GM20000 (cell line): ENCODE data around the gene PKP4.

Experiments
- DNase-seq: peaks from one replicate; pipeline ENCODE4 v3.0.0; 2012; ENCODE audit warnings: low spot score
- TF ChIP-seq, protein P1 (sequence below): IDR thresholded peaks from 2 replicates; pipeline ENCODE4 v1.5.1; 2012; ENCODE audit warnings: mild to moderate bottlenecking, control low read depth; ENCODE audit errors: extremely low read depth, missing control alignments

PKP4 gene

DNA sequence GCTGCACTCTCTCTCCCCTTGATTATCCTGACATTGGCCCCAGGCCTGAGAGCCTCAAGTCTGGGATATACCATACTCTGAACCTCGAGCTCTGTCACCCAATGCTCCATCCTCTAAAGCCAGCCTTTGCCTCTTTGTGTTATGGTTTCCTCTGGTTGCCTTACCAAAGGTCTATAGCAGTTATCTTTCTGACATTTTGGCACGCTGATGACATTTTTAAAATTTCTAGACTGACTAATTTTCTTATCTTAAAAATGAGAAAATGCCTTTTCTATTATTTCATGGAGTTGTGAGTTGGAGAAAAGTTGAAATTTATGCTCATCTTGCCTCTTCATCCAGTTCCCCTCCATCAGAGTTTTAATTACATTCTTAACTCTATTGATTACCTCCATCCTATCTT is 62.7 kb downstream of the PKP4 start:
- DNase-seq: no peak
- TF ChIP-seq, protein P1, sequence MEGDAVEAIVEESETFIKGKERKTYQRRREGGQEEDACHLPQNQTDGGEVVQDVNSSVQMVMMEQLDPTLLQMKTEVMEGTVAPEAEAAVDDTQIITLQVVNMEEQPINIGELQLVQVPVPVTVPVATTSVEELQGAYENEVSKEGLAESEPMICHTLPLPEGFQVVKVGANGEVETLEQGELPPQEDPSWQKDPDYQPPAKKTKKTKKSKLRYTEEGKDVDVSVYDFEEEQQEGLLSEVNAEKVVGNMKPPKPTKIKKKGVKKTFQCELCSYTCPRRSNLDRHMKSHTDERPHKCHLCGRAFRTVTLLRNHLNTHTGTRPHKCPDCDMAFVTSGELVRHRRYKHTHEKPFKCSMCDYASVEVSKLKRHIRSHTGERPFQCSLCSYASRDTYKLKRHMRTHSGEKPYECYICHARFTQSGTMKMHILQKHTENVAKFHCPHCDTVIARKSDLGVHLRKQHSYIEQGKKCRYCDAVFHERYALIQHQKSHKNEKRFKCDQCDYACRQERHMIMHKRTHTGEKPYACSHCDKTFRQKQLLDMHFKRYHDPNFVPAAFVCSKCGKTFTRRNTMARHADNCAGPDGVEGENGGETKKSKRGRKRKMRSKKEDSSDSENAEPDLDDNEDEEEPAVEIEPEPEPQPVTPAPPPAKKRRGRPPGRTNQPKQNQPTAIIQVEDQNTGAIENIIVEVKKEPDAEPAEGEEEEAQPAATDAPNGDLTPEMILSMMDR: no peak

DNA sequence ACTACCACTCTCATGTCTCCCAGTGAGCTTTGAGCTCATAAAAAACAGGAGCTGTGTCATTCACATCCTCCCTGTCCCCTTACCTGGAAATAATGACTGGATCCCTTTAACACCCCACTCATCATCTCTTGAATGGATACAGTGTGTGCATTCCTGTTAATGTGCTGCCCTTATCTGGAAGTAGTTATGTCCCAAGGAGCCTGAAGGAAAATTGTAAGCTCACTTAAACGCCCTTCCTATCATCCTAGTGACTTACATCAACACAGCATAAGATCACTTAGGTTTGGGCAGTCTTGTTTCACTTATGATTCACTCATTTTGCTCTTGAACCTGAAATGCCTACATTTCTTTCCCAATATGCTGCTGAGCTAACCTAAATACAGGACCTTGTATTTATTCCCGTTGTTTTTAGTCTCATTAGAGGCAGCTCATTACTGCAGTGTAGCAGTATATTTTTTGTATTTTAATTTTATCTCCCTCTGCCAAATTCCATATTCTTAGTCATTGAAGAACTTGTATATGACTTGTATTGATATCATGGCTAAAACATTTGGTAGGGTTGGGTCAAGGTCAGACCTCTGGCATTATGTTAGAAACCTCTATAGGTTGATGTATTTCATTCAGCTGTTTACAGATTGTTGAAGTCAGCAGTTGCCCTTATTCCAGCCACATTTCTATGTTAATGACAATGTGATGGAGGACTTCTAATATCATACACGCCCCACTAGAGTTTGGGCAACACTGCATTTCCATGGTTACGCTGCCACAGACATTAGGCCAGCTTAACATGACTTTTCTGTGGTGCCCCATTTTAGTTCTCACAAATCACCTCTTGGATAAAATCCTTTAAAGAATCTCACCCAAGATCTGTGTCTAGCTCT is 72.9 kb downstream of the PKP4 start:
- no peak for DNase-seq
- TF ChIP-seq, protein P1: no peak

DNA sequence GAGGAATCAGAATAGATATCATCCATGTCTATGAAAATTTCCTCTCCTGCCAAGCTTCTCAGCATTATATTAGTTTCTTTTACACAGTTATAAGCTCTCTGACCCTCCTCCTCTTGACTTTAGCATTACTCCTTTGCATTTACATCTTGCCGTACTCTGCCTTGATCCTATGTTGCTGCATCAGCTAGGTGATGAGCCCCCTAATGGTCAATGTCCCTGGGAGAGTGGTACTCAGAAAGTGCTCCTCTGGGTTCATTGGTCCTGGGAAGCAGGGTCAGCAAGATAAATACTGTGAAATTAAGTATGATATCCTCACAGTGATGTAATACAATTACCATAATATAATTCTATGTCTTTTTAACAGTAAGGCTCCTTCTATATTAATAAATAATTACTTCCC is 74.1 kb downstream of the PKP4 start:
- no peak for DNase-seq

DNA sequence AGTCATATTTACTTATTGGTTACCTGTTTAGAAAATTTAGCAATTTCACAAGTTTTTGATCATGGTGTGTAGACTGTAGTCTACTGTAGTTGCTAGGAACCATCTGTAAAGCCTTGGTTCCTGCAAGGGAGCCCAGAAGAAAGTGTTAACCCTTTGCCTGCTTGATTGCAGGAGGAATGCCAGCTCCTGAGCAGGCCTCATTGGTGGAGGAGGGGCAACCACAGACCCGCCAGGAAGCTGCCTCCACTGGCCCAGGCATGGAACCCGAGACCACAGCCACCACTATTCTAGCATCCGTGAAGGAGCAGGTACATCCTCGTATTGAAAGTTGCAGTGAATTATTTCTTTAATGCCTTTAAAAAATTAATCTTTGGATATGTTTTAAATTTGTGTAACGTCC is 76.3 kb downstream of the PKP4 start:
- DNase-seq: no peak
- TF ChIP-seq, protein P1: no peak

More for the DNA sequence above, 74.1 kb downstream of the PKP4 start:
- TF ChIP-seq, protein P1: no peak

DNA sequence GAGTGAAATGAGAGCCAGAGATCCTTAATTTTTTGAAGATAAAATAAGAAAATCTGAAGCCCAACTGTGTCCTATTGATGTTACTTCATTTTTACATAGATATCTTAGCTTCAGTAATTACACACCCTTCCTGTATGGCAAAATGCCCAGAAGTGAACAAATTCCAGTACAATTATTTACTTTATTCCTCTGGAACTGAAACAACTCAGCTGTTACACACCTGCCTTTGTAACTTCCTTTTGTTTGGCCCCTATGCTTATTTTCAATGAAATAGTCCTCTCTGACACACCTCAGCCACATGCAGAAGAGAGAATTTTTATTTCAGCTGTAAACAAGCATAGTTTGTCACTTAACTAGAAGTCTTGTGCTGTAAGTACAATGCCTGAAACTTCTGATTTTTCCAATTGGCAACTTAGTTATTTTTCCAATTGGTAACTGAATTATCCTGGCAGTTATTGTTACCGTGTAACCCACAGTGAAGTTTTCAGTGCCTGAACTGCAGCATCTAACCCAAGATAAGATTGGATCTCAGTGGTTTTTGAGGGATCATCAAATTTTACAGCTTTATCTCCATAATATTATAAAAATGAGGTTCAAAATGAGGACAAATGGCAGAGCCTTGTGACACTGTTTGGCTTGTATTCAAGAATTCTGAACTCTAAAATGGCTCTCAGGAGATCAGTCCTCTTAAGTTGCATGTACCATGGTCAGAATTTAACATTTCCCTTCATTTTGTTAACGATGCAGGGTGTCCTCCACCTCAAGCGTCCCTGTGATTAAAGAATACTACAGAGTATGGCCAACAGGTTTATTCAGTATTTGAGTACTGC is 82.6 kb downstream of the PKP4 start:
- DNase-seq: no peak
- TF ChIP-seq, protein P1: no peak

DNA sequence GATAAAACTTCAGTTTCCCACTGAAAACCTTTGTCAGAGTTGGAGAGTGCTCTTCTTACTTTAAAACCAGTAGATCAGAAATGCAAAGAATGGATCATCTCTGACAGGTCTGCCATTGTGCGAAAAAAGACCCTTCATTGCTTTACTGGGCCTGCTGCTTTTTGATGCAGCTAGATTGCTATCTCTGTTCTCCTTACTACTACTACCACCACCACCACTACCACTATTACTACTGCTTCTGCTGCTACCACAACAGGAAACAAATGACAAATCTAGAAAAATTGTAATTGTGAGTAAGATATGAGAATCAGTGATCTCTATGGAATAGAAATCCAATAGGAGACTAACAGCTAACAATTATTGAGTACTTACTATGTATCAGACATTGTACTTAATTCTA is 85.8 kb downstream of the PKP4 start:
- TF ChIP-seq, protein P1: no peak
- DNase-seq: no peak

DNA sequence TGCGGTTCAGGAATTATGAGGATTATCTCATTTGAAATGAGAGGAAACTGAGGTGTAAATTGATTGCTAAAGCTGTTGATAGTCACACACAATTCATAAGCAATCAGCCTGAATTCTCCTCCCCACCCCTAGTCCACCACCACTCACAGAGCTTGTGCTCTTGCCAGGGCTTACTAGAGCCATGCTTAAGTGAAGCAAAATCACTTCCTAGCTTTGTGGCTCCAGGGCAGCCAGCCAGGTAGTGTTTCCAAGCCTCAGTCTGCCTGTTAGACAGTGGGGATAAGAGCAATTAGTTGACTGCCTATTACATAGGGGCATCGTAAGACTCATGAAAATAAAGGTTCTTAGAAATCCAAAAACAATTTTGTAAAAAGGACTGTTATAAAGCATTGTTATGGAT is 87.2 kb downstream of the PKP4 start:
- TF ChIP-seq, protein P1: no peak
- no peak for DNase-seq
